Natural killer cell (primary cell): ENCODE data around the gene AGTR1. TPM values are rescaled to one million over a fixed set of nuclear protein-coding genes. Genes with fewer than 3 reads are reported as not detected.

Experiments
- ATAC-seq, 3 donors: fragments of 150-1000 bp in 2 of 3; fragments of 200-7000 bp in 1 of 3; cut with Tn5 transposase; 1 replicate in 1 of 3; 2 replicates in 2 of 3; pipeline ENCODE4 v1.10.0; 2021; ENCODE audit warnings: mild to moderate bottlenecking in 2 of 3, moderate library complexity in 2 of 3
- DNase-seq, 2 donors: peaks; one replicate each; pipeline versions ENCODE4 v3.0.0 to v3.0.0-alpha.2; 2013 to 2021; ENCODE audit warnings: mixed read lengths in 1 of 2
- H3K27ac ChIP-seq: one replicate; pipeline ENCODE4 v1.5.1; 2013; ENCODE audit warnings: mild to moderate bottlenecking, low read length
- H3K27me3 ChIP-seq: one replicate; pipeline ENCODE4 v1.6.1; 2013; ENCODE audit warnings: low read length; ENCODE audit not compliant: control insufficient read depth, insufficient read depth
- H3K36me3 ChIP-seq: one replicate; pipeline ENCODE4 v1.6.1; 2013; ENCODE audit warnings: low read length; ENCODE audit not compliant: control insufficient read depth, insufficient read depth
- H3K4me1 ChIP-seq: one replicate; pipeline ENCODE4 v1.6.1; 2013; ENCODE audit warnings: low read length; ENCODE audit not compliant: control insufficient read depth, insufficient read depth
- H3K4me3 ChIP-seq: one replicate; pipeline ENCODE4 v1.5.1; 2013; ENCODE audit warnings: low read length
- H3K9me3 ChIP-seq: one replicate; pipeline ENCODE4 v1.6.1; 2013; ENCODE audit warnings: low read length; ENCODE audit not compliant: control insufficient read depth, insufficient read depth
- H3K27ac Mint-ChIP-seq, 2 donors: one replicate each; pipeline ENCODE4 v1.8.0; 2022; ENCODE audit warnings: mild to moderate bottlenecking in 2 of 2, mixed read lengths in 2 of 2, moderate library complexity in 1 of 2
- H3K27me3 Mint-ChIP-seq, 2 donors: one replicate each; pipeline ENCODE4 v1.8.0; 2022; ENCODE audit warnings: low read depth in 2 of 2, mixed read lengths in 2 of 2
- H3K36me3 Mint-ChIP-seq: one replicate; pipeline ENCODE4 v1.8.0; 2022; ENCODE audit warnings: mixed read lengths
- H3K4me1 Mint-ChIP-seq, 2 donors: one replicate each; pipeline ENCODE4 v1.8.0; 2022; ENCODE audit warnings: mixed read lengths in 2 of 2
- H3K4me3 Mint-ChIP-seq: one replicate; pipeline ENCODE4 v1.8.0; 2022; ENCODE audit warnings: mild to moderate bottlenecking, moderate library complexity, mixed read lengths
- H3K9me3 Mint-ChIP-seq, 2 donors: one replicate each; pipeline ENCODE4 v1.8.0; 2022; ENCODE audit warnings: mixed read lengths in 2 of 2
- WGBS: methylation state at CpG from one replicate; pipeline ENCODE4 v1.1.7; 2013; ENCODE audit warnings: missing lambda C conversion rate; ENCODE audit not compliant: insufficient coverage; 5-methylcytosine and 5-hydroxymethylcytosine counted together
- intact Hi-C: fragments of 100-400 bp; cut with micrococcal nuclease; formaldehyde crosslinking; loops from one replicate; pipeline ENCODE4 v1.14.2; 2022
- total RNA-seq, 4 donors: library from RNA; stranded (reverse); fragments of 120-200 nt in 1 of 4; gene quantifications; one replicate each; pipeline versions ENCODE4 v1.2.3 to v1.2.4, GENCODE V29; 2013 to 2022
- TF ChIP-seq, protein P1 (sequence below): fragments of 200-600 bp; IDR thresholded peaks from one replicate; pipeline ENCODE4 v1.8.0; 2022; ENCODE audit warnings: antibody characterized with exemption

AGTR1 gene
- total RNA-seq, 3 donors from 2014 or later (not counting 1 experiment from before 2014, with no cell fraction given): not detected

DNA sequence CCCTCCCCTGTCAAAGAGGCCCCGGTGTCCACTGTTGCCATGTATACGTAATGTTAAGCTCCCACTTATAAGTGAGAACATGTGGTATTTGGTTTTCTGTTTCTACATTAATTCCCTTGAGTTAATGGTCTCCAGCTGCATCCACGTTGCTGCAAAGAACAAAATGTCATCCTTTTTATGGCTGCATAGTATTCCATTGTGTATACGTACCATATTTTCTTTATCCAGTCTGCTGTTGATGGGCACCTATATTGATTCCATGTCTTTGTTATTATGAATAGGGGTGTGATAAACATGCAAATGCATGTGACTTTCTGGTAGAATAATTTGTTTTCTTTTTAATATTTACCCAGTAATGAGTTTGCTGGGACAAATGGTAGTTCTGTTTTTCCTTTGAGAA is 43.3 kb upstream of the AGTR1 start:
- H3K27me3 ChIP-seq: no peaks in the 10 kb centered on the region
- Mint-ChIP-seq H3K4me3 (no peak overlapping the region), H3K27ac (no peak overlapping the region), H3K27me3 (no peaks in the 10 kb centered on the region), H3K36me3 (no peaks in the 10 kb centered on the region), H3K4me1 (no peaks in the 10 kb centered on the region), H3K9me3 (peaks cover 4 to 10% of the 10 kb centered on the region in 2 donors)
- no peaks in the 10 kb centered on the region for H3K4me1 ChIP-seq
- no peak overlapping the region for H3K4me3 ChIP-seq
- no peak for DNase-seq
- no peak overlapping the region for H3K27ac ChIP-seq
- intact Hi-C loops: no loop called here
- ATAC-seq: no peak
- WGBS: 94% methylated on average over 4 of the region's 4 CpGs
- no peaks in the 10 kb centered on the region for H3K36me3 ChIP-seq
- TF ChIP-seq, protein P1, sequence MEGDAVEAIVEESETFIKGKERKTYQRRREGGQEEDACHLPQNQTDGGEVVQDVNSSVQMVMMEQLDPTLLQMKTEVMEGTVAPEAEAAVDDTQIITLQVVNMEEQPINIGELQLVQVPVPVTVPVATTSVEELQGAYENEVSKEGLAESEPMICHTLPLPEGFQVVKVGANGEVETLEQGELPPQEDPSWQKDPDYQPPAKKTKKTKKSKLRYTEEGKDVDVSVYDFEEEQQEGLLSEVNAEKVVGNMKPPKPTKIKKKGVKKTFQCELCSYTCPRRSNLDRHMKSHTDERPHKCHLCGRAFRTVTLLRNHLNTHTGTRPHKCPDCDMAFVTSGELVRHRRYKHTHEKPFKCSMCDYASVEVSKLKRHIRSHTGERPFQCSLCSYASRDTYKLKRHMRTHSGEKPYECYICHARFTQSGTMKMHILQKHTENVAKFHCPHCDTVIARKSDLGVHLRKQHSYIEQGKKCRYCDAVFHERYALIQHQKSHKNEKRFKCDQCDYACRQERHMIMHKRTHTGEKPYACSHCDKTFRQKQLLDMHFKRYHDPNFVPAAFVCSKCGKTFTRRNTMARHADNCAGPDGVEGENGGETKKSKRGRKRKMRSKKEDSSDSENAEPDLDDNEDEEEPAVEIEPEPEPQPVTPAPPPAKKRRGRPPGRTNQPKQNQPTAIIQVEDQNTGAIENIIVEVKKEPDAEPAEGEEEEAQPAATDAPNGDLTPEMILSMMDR: no peak
- no peaks in the 10 kb centered on the region for H3K9me3 ChIP-seq

DNA sequence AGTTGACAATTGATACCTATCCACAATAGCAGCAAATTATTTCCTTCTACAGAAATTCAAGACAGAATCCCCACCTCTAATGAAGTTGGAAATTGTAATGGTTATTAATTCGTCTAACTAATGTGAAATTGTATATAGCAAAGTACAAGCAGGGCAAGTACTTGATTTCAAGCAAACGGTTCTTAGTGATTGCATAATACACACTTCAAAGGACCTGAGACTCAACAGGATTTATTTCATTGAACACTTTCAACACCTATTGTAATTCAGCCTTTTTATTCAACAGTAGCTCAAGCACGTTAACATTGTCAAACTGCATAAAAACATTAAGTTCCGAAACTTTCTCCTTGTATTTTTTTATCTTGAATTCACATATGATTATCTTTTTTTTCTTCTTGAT is 40.2 kb upstream of the AGTR1 start:
- 83% methylated on average over 3 of the region's 4 CpGs for WGBS
- intact Hi-C loops: no loop called here
- H3K36me3 ChIP-seq: no peaks in the 10 kb centered on the region
- no peaks in the 10 kb centered on the region for H3K4me1 Mint-ChIP-seq
- no peak overlapping the region for H3K4me3 Mint-ChIP-seq
- H3K9me3 ChIP-seq: no peaks in the 10 kb centered on the region
- DNase-seq: no peak
- peaks cover 2 to 14% of the 10 kb centered on the region in 2 donors for H3K9me3 Mint-ChIP-seq
- ATAC-seq: no peak
- H3K27ac ChIP-seq: no peak overlapping the region
- H3K27ac Mint-ChIP-seq: no peak overlapping the region
- no peaks in the 10 kb centered on the region for H3K27me3 ChIP-seq
- no peaks in the 10 kb centered on the region for H3K36me3 Mint-ChIP-seq
- TF ChIP-seq, protein P1: no peak
- no peaks in the 10 kb centered on the region for H3K4me1 ChIP-seq
- H3K4me3 ChIP-seq: no peak overlapping the region
- H3K27me3 Mint-ChIP-seq: no peaks in the 10 kb centered on the region

DNA sequence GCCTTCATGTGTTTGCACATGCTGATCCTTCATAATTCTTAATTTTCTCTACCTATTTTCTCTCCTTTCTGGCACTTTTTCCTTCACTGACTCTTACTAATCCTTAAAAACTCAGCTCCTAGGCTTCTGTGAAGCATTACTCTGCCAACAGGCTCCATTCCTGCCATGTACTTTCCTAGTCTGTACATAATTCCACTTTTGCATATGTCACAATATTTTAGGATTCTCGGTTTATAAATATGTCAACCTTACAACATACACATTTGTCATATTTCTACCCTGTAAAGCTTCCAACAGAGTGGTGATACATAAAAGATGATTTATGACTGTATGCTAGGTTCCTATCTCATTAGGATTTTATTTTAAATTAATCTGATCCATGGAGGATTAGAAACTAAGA is 38.2 kb upstream of the AGTR1 start:
- H3K4me1 ChIP-seq: no peaks in the 10 kb centered on the region
- Mint-ChIP-seq H3K4me1 (no peaks in the 10 kb centered on the region), H3K9me3 (peaks cover 2 to 14% of the 10 kb centered on the region in 2 donors), H3K36me3 (no peaks in the 10 kb centered on the region), H3K4me3 (no peak overlapping the region), H3K27ac (no peak overlapping the region), H3K27me3 (no peaks in the 10 kb centered on the region)
- no peak overlapping the region for H3K27ac ChIP-seq
- no peak overlapping the region for H3K4me3 ChIP-seq
- no peak for ATAC-seq
- TF ChIP-seq, protein P1: no peak
- no peaks in the 10 kb centered on the region for H3K27me3 ChIP-seq
- intact Hi-C loops: no loop called here
- no CpG with 5 or more reads among the region's 1 CpG for WGBS
- H3K36me3 ChIP-seq: no peaks in the 10 kb centered on the region
- no peak for DNase-seq
- H3K9me3 ChIP-seq: no peaks in the 10 kb centered on the region

DNA sequence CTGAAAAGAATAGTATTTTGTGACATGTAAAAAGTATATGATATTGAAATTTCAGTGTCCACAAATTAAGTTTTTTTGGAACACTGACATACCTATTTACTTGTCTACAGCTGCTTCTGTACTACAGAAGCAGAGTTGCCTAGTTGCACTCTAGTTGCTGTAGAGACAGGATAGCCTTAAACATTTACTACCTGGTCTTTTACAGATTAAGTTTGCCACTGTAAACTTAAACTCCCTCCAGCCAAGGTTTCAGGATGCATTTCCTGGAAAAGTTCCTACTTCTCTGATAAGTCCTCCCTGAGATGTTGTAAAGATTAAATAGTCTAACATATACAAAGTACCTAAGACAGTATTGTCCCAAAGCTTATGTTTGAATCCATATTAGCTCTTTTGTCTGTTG is 17.4 kb upstream of the AGTR1 start:
- intact Hi-C loops: no loop called here
- Mint-ChIP-seq H3K27ac (no peak overlapping the region), H3K4me1 (no peaks in the 10 kb centered on the region), H3K27me3 (no peaks in the 10 kb centered on the region), H3K36me3 (no peaks in the 10 kb centered on the region), H3K4me3 (no peak overlapping the region), H3K9me3 (peaks cover 3 to 4% of the 10 kb centered on the region in 2 donors)
- Histone ChIP-seq H3K4me3 (no peak overlapping the region), H3K36me3 (no peaks in the 10 kb centered on the region), H3K9me3 (no peaks in the 10 kb centered on the region), H3K27ac (no peak overlapping the region), H3K4me1 (no peaks in the 10 kb centered on the region), H3K27me3 (no peaks in the 10 kb centered on the region)
- ATAC-seq (no peak), DNase-seq (no peak)
- TF ChIP-seq, protein P1: no peak
